ENCODE results near the gene SGMS2. TPM values are rescaled to one million over a fixed set of nuclear protein-coding genes. Genes with fewer than 3 reads are reported as not detected.

Gene SGMS2
- total RNA-seq, 1 experiment from 2014 or later: 0.72 TPM

DNA sequence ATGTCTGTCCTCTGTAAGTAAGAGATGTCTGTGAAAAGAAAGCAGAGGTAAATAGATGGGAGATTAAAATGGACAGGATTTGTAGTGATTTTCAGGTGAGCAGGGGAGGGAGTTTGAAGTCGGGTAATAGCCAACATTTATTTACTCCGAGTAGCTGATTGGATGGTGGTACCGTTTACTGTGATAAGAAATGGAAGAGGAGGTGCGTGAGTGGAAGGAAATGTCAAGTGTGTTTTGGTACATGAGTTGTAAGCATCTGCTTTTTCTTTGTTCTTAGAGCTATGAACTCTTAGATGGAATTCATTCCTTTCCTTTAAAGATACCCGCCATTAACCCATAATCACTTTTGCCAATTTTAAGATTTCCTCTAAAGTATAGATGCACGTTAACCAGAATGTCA lies 45.5 kb downstream of the SGMS2 start (continued):
- TF ChIP-seq, protein P1, sequence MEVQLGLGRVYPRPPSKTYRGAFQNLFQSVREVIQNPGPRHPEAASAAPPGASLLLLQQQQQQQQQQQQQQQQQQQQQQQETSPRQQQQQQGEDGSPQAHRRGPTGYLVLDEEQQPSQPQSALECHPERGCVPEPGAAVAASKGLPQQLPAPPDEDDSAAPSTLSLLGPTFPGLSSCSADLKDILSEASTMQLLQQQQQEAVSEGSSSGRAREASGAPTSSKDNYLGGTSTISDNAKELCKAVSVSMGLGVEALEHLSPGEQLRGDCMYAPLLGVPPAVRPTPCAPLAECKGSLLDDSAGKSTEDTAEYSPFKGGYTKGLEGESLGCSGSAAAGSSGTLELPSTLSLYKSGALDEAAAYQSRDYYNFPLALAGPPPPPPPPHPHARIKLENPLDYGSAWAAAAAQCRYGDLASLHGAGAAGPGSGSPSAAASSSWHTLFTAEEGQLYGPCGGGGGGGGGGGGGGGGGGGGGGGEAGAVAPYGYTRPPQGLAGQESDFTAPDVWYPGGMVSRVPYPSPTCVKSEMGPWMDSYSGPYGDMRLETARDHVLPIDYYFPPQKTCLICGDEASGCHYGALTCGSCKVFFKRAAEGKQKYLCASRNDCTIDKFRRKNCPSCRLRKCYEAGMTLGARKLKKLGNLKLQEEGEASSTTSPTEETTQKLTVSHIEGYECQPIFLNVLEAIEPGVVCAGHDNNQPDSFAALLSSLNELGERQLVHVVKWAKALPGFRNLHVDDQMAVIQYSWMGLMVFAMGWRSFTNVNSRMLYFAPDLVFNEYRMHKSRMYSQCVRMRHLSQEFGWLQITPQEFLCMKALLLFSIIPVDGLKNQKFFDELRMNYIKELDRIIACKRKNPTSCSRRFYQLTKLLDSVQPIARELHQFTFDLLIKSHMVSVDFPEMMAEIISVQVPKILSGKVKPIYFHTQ (CRISPR knock-in tag; IDR thresholded peaks at IDR 0.05): no peak
- TF ChIP-seq SMAD4 (CRISPR knock-in tag; IDR thresholded peaks at IDR 0.05) (no peak), EMX1 (CRISPR knock-in tag; IDR thresholded peaks at IDR 0.05) (no peak)

DNA sequence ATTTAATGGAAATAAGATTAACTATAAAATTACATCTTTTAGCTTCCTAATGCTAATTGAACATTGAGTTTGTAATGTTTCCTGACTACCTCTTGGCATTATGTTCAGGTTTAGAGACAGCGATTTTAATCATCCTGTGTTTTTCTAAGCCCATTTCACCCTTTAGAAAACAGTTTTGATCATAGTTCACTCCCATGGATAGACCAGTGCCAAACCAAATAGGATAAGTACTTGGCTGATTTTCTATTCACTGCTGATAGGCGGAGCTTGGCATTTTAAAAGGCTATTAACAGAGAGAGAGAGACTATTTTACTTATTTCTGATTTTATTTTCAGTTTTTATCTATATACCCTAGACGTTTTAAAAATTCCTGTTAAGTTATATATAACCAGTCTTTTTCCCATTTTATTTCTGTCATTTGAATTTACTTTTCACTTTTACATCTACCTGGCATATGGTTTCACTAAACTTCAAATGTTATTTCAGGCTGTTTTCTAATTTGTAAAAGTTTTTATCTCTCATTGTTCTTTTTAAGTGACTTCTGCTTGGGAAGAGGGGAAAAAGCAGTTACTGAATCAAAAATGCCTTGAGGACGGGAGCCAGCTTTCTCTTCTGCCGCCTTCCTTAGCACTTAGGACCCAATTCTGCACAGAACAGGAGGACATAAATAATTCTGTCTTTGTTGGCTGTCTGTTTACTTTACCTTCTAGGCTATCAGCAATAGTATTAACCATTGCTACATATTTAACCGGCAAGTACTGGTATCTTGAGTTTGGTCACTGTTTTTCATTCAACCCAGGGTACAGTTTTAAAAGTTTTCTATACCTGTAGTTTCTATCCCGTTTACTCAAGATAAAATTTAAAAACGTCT lies 46.4 kb downstream of the SGMS2 start:
- Mint-ChIP-seq H3K27ac (no peak overlapping the region), H3K4me3 (no peak overlapping the region), H3K27me3 (ENCODE audit: low read depth) (peaks cover 4% of the 10 kb centered on the region; the same call in 1 of the 2 replicates), H3K4me1 (no peaks in the 10 kb centered on the region), H3K9me3 (peaks cover 8% of the 10 kb centered on the region), H3K36me3 (no peaks in the 10 kb centered on the region)
- TF ChIP-seq ATF6 (CRISPR knock-in tag; IDR thresholded peaks at IDR 0.05) (no peak), NR3C1 (CRISPR knock-in tag; conservative IDR thresholded peaks at IDR 0.05; ENCODE audit: low read depth) (no peak), ZMAT4 (CRISPR knock-in tag; IDR thresholded peaks at IDR 0.05) (no peak), CBFB (CRISPR knock-in tag; IDR thresholded peaks at IDR 0.05; ENCODE audit: low read depth) (no peak), FOXP1 (CRISPR knock-in tag; IDR thresholded peaks at IDR 0.05; ENCODE audit: borderline replicate concordance) (no peak), OVOL2 (CRISPR knock-in tag; IDR thresholded peaks at IDR 0.05; ENCODE audit: borderline replicate concordance) (no peak), RELA (CRISPR knock-in tag; IDR thresholded peaks at IDR 0.05; ENCODE audit: borderline replicate concordance) (no peak), PREB (CRISPR knock-in tag; IDR thresholded peaks at IDR 0.05; ENCODE audit: borderline replicate concordance) (no peak), ATF1 (CRISPR knock-in tag; IDR thresholded peaks at IDR 0.05) (no peak), KAT7 (CRISPR knock-in tag; IDR thresholded peaks at IDR 0.05; ENCODE audit: borderline replicate concordance) (no peak), ZNF121 (CRISPR knock-in tag; IDR thresholded peaks at IDR 0.05) (no peak), FOXP4 (CRISPR knock-in tag; IDR thresholded peaks at IDR 0.05) (no peak), E2F5 (CRISPR knock-in tag; IDR thresholded peaks at IDR 0.05) (no peak), JUN (CRISPR knock-in tag; IDR thresholded peaks at IDR 0.05) (no peak), ZNF232 (CRISPR knock-in tag; IDR thresholded peaks at IDR 0.05) (no peak)
- TF ChIP-seq, protein P2, sequence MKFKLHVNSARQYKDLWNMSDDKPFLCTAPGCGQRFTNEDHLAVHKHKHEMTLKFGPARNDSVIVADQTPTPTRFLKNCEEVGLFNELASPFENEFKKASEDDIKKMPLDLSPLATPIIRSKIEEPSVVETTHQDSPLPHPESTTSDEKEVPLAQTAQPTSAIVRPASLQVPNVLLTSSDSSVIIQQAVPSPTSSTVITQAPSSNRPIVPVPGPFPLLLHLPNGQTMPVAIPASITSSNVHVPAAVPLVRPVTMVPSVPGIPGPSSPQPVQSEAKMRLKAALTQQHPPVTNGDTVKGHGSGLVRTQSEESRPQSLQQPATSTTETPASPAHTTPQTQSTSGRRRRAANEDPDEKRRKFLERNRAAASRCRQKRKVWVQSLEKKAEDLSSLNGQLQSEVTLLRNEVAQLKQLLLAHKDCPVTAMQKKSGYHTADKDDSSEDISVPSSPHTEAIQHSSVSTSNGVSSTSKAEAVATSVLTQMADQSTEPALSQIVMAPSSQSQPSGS (CRISPR knock-in tag; IDR thresholded peaks at IDR 0.05; ENCODE audit: borderline replicate concordance, low read depth): no peak
- TF ChIP-seq, protein P3, sequence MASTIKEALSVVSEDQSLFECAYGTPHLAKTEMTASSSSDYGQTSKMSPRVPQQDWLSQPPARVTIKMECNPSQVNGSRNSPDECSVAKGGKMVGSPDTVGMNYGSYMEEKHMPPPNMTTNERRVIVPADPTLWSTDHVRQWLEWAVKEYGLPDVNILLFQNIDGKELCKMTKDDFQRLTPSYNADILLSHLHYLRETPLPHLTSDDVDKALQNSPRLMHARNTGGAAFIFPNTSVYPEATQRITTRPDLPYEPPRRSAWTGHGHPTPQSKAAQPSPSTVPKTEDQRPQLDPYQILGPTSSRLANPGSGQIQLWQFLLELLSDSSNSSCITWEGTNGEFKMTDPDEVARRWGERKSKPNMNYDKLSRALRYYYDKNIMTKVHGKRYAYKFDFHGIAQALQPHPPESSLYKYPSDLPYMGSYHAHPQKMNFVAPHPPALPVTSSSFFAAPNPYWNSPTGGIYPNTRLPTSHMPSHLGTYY (CRISPR knock-in tag; IDR thresholded peaks at IDR 0.05): no peak
- DNase-seq (ENCODE audit: low spot score): no peak
- CTCF ChIA-PET: no interaction called here
- ATAC-seq: no peak
- POLR2A ChIA-PET: no interaction called here
